H9 (cell line): ENCODE results near the gene FCN1. TPM values are rescaled to one million over a fixed set of nuclear protein-coding genes. Genes with fewer than 3 reads are reported as not detected.
A peak's percentile ranks its signal among the peaks of the same experiment; 100 is the strongest.

Source experiments
- DNase-seq: peaks from one replicate; pipeline ENCODE4 v3.0.0-alpha.2; 2017
- H2AFZ ChIP-seq: one replicate; pipeline ENCODE4 v1.6.1; 2013; ENCODE audit warnings: mild to moderate bottlenecking, low read length, control low read depth, moderate library complexity
- H2AK5ac ChIP-seq: 2 replicates; pipeline ENCODE4 v1.6.1; 2013; ENCODE audit warnings: low read length, control low read depth, mixed read lengths; ENCODE audit not compliant: insufficient read length
- H2BK120ac ChIP-seq: one replicate; pipeline ENCODE4 v1.6.1; 2013; ENCODE audit warnings: low read depth, mild to moderate bottlenecking, low read length, control low read depth, inconsistent platforms; ENCODE audit not compliant: poor library complexity, severe bottlenecking
- H2BK12ac ChIP-seq: 2 replicates; pipeline ENCODE4 v1.6.1; 2013; ENCODE audit warnings: low read length, control low read depth, mixed read lengths, low read depth; ENCODE audit not compliant: insufficient read length
- H2BK15ac ChIP-seq: 2 replicates; pipeline ENCODE4 v1.6.1; 2013; ENCODE audit warnings: low read depth, low read length, control low read depth
- H2BK20ac ChIP-seq: one replicate; pipeline ENCODE4 v1.6.1; 2013; ENCODE audit warnings: low read depth, mild to moderate bottlenecking, low read length, control low read depth, inconsistent platforms; ENCODE audit not compliant: poor library complexity, severe bottlenecking
- H2BK5ac ChIP-seq: 2 replicates; pipeline ENCODE4 v1.6.1; 2013; ENCODE audit warnings: low read length, control low read depth, mixed read lengths; ENCODE audit not compliant: insufficient read length
- H3K14ac ChIP-seq: 2 replicates; pipeline ENCODE4 v1.6.1; 2013; ENCODE audit warnings: low read length, control low read depth; ENCODE audit not compliant: insufficient read depth
- H3K18ac ChIP-seq: 2 replicates; pipeline ENCODE4 v1.6.1; 2013; ENCODE audit warnings: low read depth, mild to moderate bottlenecking, mixed read lengths, low read length, control low read depth; ENCODE audit not compliant: insufficient read length
- H3K23ac ChIP-seq: 2 replicates; pipeline ENCODE4 v1.6.1; 2013; ENCODE audit warnings: low read length, control low read depth, mixed read lengths, low read depth; ENCODE audit not compliant: insufficient read length
- H3K23me2 ChIP-seq: 2 replicates; pipeline ENCODE4 v1.6.1; 2013; ENCODE audit warnings: low read depth, mild to moderate bottlenecking, mixed read lengths, low read length, control low read depth; ENCODE audit not compliant: insufficient read length, poor library complexity, severe bottlenecking
- H3K27ac ChIP-seq: 2 replicates; pipeline ENCODE4 v1.5.1; 2013; ENCODE audit warnings: low read length, control low read depth, mixed read lengths, low read depth; ENCODE audit not compliant: insufficient read length
- H3K27me3 ChIP-seq: 2 replicates; pipeline ENCODE4 v1.6.1; 2013; ENCODE audit warnings: low read length, control low read depth, inconsistent platforms; ENCODE audit not compliant: insufficient read depth
- H3K4ac ChIP-seq: 2 replicates; pipeline ENCODE4 v1.6.1; 2013; ENCODE audit warnings: low read depth, mild to moderate bottlenecking, control low read depth, inconsistent platforms, low read length, moderate library complexity
- H3K4me1 ChIP-seq: 2 replicates; pipeline ENCODE4 v1.6.1; 2013; ENCODE audit warnings: low read length, control low read depth, inconsistent platforms; ENCODE audit not compliant: insufficient read depth
- H3K4me2 ChIP-seq: 2 replicates; pipeline ENCODE4 v1.6.1; 2013; ENCODE audit warnings: low read length, control low read depth, mixed read lengths; ENCODE audit not compliant: insufficient read length, insufficient read depth
- H3K56ac ChIP-seq: 2 replicates; pipeline ENCODE4 v1.6.1; 2013; ENCODE audit warnings: low read depth, mild to moderate bottlenecking, mixed read lengths, low read length, control low read depth; ENCODE audit not compliant: insufficient read length
- H3K79me1 ChIP-seq: 2 replicates; pipeline ENCODE4 v1.6.1; 2013; ENCODE audit warnings: low read depth, mild to moderate bottlenecking, moderate library complexity, low read length, control low read depth, inconsistent platforms; ENCODE audit not compliant: insufficient read depth, poor library complexity, severe bottlenecking
- H3K79me2 ChIP-seq: 2 replicates; pipeline ENCODE4 v1.6.1; 2013; ENCODE audit warnings: low read length, control low read depth, inconsistent platforms; ENCODE audit not compliant: insufficient read depth
- H3K9ac ChIP-seq: 2 replicates; pipeline ENCODE4 v1.6.1; 2013; ENCODE audit warnings: low read length, control low read depth, mixed read lengths; ENCODE audit not compliant: insufficient read length; ENCODE audit errors: extremely low read depth
- H3K9me3 ChIP-seq: one replicate; pipeline ENCODE4 v1.6.1; 2013; ENCODE audit warnings: low read depth, low read length, inconsistent platforms; ENCODE audit not compliant: control insufficient read depth
- H3T11ph ChIP-seq: one replicate; pipeline ENCODE4 v1.6.1; 2013; ENCODE audit warnings: mild to moderate bottlenecking, low read length, control low read depth, inconsistent platforms
- H4K20me1 ChIP-seq: one replicate; pipeline ENCODE4 v1.6.1; 2013; ENCODE audit not compliant: control insufficient read depth, insufficient read length, insufficient read depth
- H4K5ac ChIP-seq: 2 replicates; pipeline ENCODE4 v1.6.1; 2013; ENCODE audit warnings: low read depth, mild to moderate bottlenecking, mixed read lengths, low read length, control low read depth; ENCODE audit not compliant: insufficient read length
- H4K8ac ChIP-seq: replicated peaks from 2 replicates; pipeline ENCODE4 v1.6.1; 2013; ENCODE audit warnings: low read length, control low read depth, mixed read lengths, low read depth; ENCODE audit not compliant: insufficient read length
- H4K91ac ChIP-seq: 2 replicates; pipeline ENCODE4 v1.6.1; 2013; ENCODE audit warnings: low read depth, mild to moderate bottlenecking, moderate library complexity, mixed read lengths, low read length, control low read depth; ENCODE audit not compliant: insufficient read length
- H3K27ac Mint-ChIP-seq, 3 experiments: 2 replicates in 2 of 3; 3 replicates in 1 of 3; pipeline ENCODE4 v1.8.0; 2020 to 2021; ENCODE audit warnings: mixed read lengths in 3 of 3, mild to moderate bottlenecking in 1 of 3, moderate library complexity in 1 of 3
- H3K27me3 Mint-ChIP-seq: 2 replicates; pipeline ENCODE4 v1.8.0; 2021; ENCODE audit warnings: low read depth, mild to moderate bottlenecking, moderate library complexity, mixed read lengths
- H3K36me3 Mint-ChIP-seq, 3 experiments: 2 replicates in 2 of 3; 3 replicates in 1 of 3; pipeline ENCODE4 v1.8.0; 2020 to 2021; ENCODE audit warnings: low read depth in 3 of 3, mixed read lengths in 3 of 3; ENCODE audit not compliant: insufficient read depth in 1 of 3
- H3K4me1 Mint-ChIP-seq, 2 experiments: 2 replicates each; pipeline ENCODE4 v1.8.0; 2020; ENCODE audit warnings: mixed read lengths in 2 of 2
- H3K4me3 Mint-ChIP-seq, 2 experiments: 2 replicates in 1 of 2; 3 replicates in 1 of 2; pipeline ENCODE4 v1.8.0; 2020 to 2021; ENCODE audit warnings: mild to moderate bottlenecking in 2 of 2, mixed read lengths in 2 of 2, moderate library complexity in 1 of 2
- H3K9me3 Mint-ChIP-seq, 2 experiments: 2 replicates in 1 of 2; 3 replicates in 1 of 2; pipeline ENCODE4 v1.8.0; 2020; ENCODE audit warnings: mild to moderate bottlenecking in 2 of 2, mixed read lengths in 2 of 2, moderate library complexity in 1 of 2
- WGBS: extraction: QIAGEN DNeasy Blood & Tissue Kit; methylation state at CpG from one replicate; pipeline ENCODE4 v1.1.7; 2013; ENCODE audit warnings: missing lambda C conversion rate, low lambda C conversion rate, mixed read lengths; ENCODE audit not compliant: insufficient read length; ENCODE audit errors: extremely low coverage; 5-methylcytosine and 5-hydroxymethylcytosine counted together
- total RNA-seq: library from RNA; stranded (reverse); gene quantifications from 2 replicates; pipeline ENCODE4 v1.2.1, GENCODE V29; 2021
- TF ChIP-seq, protein P1 (sequence below): fragments of 200-600 bp; sonication (generic); conservative IDR thresholded peaks from 3 replicates; pipeline ENCODE4 v1.8.0; 2021; ENCODE audit warnings: antibody characterized with exemption, mild to moderate bottlenecking

FCN1 gene
- total RNA-seq, 1 experiment from 2014 or later, result not detected

DNA sequence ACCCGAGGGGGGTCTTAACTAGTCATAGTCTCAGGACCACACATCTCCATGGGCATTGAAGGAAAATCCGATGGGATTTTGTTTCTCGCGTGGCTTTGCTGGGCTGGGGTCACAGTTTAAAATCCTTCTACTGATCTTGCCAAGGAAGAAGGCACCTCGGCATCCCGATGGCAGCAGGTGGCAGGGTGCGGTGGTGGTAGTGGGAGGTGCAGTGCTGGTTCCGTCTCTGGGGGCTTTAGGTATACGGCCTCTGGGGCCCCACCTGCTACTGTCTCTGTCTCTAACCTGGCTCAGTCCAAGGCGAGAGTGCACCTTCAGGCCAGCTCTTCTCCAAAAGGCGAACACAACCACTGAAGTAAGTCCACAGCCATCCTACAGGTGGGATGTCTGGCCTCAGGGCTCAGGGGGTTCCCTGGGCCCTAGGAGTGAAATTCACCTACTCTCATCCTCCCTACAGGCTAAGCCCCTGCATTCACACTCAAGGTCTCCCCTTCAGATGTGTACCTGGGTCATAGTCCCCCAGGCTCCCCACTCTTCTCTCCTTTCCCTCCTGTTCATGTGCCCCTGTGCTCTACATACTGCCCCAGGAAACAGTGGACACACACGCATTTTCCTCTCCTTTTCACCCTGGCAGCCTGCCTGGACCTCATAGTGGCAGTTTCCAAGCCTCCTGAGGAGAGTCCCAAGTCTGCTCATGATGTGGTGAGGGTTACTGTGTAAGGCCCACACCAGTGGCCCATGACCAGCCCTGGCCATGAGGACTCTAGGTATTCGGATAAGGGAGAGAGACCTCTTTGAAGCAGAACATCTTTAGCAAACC, 37.8 kb downstream of the FCN1 start:
- no peaks in the 10 kb centered on the region for H4K20me1 ChIP-seq
- H3K23ac ChIP-seq, result no peak overlapping the region
- H3K23me2 ChIP-seq, result no peaks in the 10 kb centered on the region
- H3K9ac ChIP-seq, result no peak overlapping the region
- no peak overlapping the region for H3K18ac ChIP-seq
- no peak overlapping the region for H4K5ac ChIP-seq
- H3K4me1 ChIP-seq, result no peaks in the 10 kb centered on the region
- Mint-ChIP-seq H3K27me3 (no peaks in the 10 kb centered on the region; the same call in none of the 2 replicates), H3K9me3 (0 out of 5 replicates have a peak, but pooled peaks cover 0 to 2% of the 10 kb centered on the region in 2 experiments), H3K4me3 (no peak overlapping the region; a peak in 1 of 5 replicates), H3K36me3 (no peaks in the 10 kb centered on the region), H3K27ac (no peak overlapping the region; a peak in 1 of 7 replicates), H3K4me1 (no peaks in the 10 kb centered on the region)
- H3K4ac ChIP-seq, result no peak overlapping the region
- no peak overlapping the region for H2BK12ac ChIP-seq
- no peak overlapping the region for H2BK15ac ChIP-seq
- H4K8ac ChIP-seq, result no peak overlapping the region
- no peak overlapping the region for H2BK20ac ChIP-seq
- no peak overlapping the region for H3K56ac ChIP-seq
- TF ChIP-seq, protein P1, sequence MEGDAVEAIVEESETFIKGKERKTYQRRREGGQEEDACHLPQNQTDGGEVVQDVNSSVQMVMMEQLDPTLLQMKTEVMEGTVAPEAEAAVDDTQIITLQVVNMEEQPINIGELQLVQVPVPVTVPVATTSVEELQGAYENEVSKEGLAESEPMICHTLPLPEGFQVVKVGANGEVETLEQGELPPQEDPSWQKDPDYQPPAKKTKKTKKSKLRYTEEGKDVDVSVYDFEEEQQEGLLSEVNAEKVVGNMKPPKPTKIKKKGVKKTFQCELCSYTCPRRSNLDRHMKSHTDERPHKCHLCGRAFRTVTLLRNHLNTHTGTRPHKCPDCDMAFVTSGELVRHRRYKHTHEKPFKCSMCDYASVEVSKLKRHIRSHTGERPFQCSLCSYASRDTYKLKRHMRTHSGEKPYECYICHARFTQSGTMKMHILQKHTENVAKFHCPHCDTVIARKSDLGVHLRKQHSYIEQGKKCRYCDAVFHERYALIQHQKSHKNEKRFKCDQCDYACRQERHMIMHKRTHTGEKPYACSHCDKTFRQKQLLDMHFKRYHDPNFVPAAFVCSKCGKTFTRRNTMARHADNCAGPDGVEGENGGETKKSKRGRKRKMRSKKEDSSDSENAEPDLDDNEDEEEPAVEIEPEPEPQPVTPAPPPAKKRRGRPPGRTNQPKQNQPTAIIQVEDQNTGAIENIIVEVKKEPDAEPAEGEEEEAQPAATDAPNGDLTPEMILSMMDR, result no peak
- no peaks in the 10 kb centered on the region for H3K9me3 ChIP-seq
- DNase-seq, result no peak
- H2AFZ ChIP-seq, result no peak overlapping the region
- H3K27me3 ChIP-seq, result no peaks in the 10 kb centered on the region
- no peak overlapping the region for H2BK5ac ChIP-seq
- no CpG with 5 or more reads among the region's 13 CpGs for WGBS
- peak overlapping the region; percentile 12; the same call in 1 of the 2 replicates for H3K14ac ChIP-seq
- H2AK5ac ChIP-seq, result no peak overlapping the region
- H3K79me1 ChIP-seq, result no peaks in the 10 kb centered on the region
- H3K4me2 ChIP-seq, result no peak overlapping the region
- no peak overlapping the region for H3K27ac ChIP-seq
- H2BK120ac ChIP-seq, result no peak overlapping the region
- H4K91ac ChIP-seq, result no peak overlapping the region
- no peak overlapping the region for H3T11ph ChIP-seq
- H3K79me2 ChIP-seq, result no peaks in the 10 kb centered on the region
